Measurements from ENCODE around the gene CNOT2. TPM values are rescaled to one million over a fixed set of nuclear protein-coding genes. Genes with fewer than 3 reads are reported as not detected.

The CNOT2 gene
- total and polyA plus RNA-seq, 7 donors = 36.7 to 171 (median 98.8) TPM

GRCh38 chr12:70305794-70306193 lies 62.6 kb downstream of the CNOT2 start:
- Histone ChIP-seq H3K9me3 (no peaks in the 10 kb centered on the region), H3K36me3 (no peaks in the 10 kb centered on the region), H3K27me3 (no peaks in the 10 kb centered on the region), H3K4me3 (no peak overlapping the region), H3K4me1 (peaks cover 0 to 10% (median 0%) of the 10 kb centered on the region in 4 donors), H3K27ac (no peak overlapping the region)
- no peak for DNase-seq
- 90 to 95% methylated on average over 5 of the region's 5 CpGs for WGBS, 2 donors
- TF ChIP-seq POLR2A (IDR thresholded peaks at IDR 0.05) = no peak
- no peak for TF ChIP-seq CTCF (IDR thresholded peaks at IDR 0.05)
- no peak for TF ChIP-seq EP300 (IDR thresholded peaks at IDR 0.05)
- TF ChIP-seq POLR2AphosphoS5 (IDR thresholded peaks at IDR 0.05) = no peak
- intact Hi-C loops (cut with DNase I) = no loop called here

DNA sequence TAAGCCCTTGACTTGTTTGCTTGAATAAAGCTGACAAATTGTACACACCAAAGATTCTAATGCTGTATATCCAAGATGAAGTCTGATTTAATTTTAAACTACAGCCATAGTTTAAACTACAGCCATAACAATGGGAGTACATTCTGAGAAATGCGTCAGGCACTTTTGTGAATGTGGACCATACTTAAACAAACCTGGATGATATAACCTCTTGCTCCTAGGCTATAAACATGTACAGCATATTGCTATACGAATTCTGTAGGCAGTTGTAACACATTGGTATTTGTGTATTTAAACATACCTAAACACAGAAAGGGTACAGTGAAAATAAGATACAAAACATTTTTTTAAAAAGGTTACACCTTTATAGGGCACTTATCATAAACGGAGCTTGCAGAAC lies 63.4 kb downstream of the CNOT2 start:
- TF ChIP-seq EP300 (IDR thresholded peaks at IDR 0.05) (no peak), POLR2AphosphoS5 (IDR thresholded peaks at IDR 0.05) (no peak), POLR2A (IDR thresholded peaks at IDR 0.05) (no peak), CTCF (IDR thresholded peaks at IDR 0.05) (no peak)
- H3K27ac ChIP-seq = no peak overlapping the region
- no peaks in the 10 kb centered on the region for H3K36me3 ChIP-seq
- intact Hi-C loops (cut with DNase I) = no loop called here
- no peak for DNase-seq
- H3K9me3 ChIP-seq = no peaks in the 10 kb centered on the region
- H3K4me1 ChIP-seq = peaks cover 0 to 10% (median 0%) of the 10 kb centered on the region in 4 donors
- H3K27me3 ChIP-seq = no peaks in the 10 kb centered on the region
- WGBS, 2 donors = 23 to 71% methylated on average over 3 of the region's 3 CpGs
- no peak overlapping the region for H3K4me3 ChIP-seq

DNA sequence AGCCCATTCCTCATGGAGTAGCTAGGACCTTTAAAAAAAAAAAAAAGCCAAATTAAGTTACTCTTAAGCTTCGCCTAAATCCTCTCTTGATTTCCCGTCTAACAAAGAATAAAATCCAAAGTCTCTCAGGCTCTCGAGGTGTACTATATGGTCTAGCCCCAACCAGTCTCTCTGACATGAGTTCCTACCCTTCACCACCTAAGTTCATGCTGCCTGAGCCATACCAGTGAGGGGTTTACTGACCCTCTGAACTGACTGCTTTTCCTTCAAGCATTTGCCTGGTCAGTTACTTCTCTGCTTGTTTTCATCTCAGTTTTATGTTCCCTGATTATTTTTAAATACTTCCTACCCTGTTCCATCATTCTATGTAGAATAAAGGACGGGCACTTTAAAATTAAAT lies 64.6 kb downstream of the CNOT2 start:
- Histone ChIP-seq H3K4me1 (peaks cover 0 to 10% (median 0%) of the 10 kb centered on the region in 4 donors), H3K36me3 (no peaks in the 10 kb centered on the region), H3K9me3 (no peaks in the 10 kb centered on the region), H3K27ac (no peak overlapping the region), H3K27me3 (no peaks in the 10 kb centered on the region), H3K4me3 (no peak overlapping the region)
- TF ChIP-seq POLR2AphosphoS5 (IDR thresholded peaks at IDR 0.05) (no peak), CTCF (IDR thresholded peaks at IDR 0.05) (no peak), EP300 (IDR thresholded peaks at IDR 0.05) (no peak), POLR2A (IDR thresholded peaks at IDR 0.05) (no peak)
- intact Hi-C loops (cut with DNase I) = no loop called here
- DNase-seq = no peak
- 97 to 98% methylated on average over 4 of the region's 4 CpGs for WGBS, 2 donors

DNA sequence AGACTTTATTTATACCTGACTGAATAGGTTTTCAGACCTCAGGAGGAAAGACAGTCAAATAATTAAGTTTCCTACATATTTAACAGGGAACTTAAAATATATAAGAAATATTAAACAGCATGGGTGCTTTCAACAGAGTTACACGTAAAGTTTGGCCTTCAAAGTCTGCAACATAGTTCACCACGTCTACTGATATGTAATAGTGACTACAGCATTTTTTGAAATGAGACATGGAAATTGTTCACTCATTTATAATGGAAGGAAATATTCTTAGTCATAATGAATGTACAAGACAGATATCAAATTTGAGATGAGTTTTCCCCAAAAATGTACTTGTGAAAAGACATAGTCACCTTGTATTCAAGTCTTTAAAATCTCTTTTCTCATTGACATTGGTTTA lies 66.1 kb downstream of the CNOT2 start:
- H3K9me3 ChIP-seq = no peaks in the 10 kb centered on the region
- H3K27me3 ChIP-seq = no peaks in the 10 kb centered on the region
- H3K4me1 ChIP-seq = peaks cover 0 to 10% (median 0%) of the 10 kb centered on the region in 4 donors
- no peak overlapping the region for H3K27ac ChIP-seq
- no peaks in the 10 kb centered on the region for H3K36me3 ChIP-seq
- H3K4me3 ChIP-seq = no peak overlapping the region
- no peak for TF ChIP-seq CTCF (IDR thresholded peaks at IDR 0.05)
- intact Hi-C loops (cut with DNase I) = no loop called here
- DNase-seq = no peak
- 95% methylated on average over 2 of the region's 2 CpGs for WGBS, 2 donors

- DNase-seq = no peak
- Histone ChIP-seq H3K27ac (no peak overlapping the region), H3K9me3 (no peaks in the 10 kb centered on the region), H3K4me3 (no peak overlapping the region), H3K27me3 (no peaks in the 10 kb centered on the region), H3K36me3 (no peaks in the 10 kb centered on the region), H3K4me1 (peaks cover 0 to 5% (median 0%) of the 10 kb centered on the region in 4 donors)
- intact Hi-C loops (cut with DNase I) = no loop called here
- TF ChIP-seq POLR2AphosphoS5 (IDR thresholded peaks at IDR 0.05) = no peak
- TF ChIP-seq POLR2A (IDR thresholded peaks at IDR 0.05) = no peak
- TF ChIP-seq EP300 (IDR thresholded peaks at IDR 0.05) = no peak
- no peak for TF ChIP-seq CTCF (IDR thresholded peaks at IDR 0.05)
These were observed 70.9 kb downstream of the CNOT2 start for GRCh38 chr12:70314145-70314544.

Measured in sigmoid colon (tissue), 7 donors.